Activated naive CD4-positive, alpha-beta T cell treated with anti-CD3 and anti-CD28 coated beads for 36 hours (primary cell): ENCODE results near the gene LRRC37B. TPM values are rescaled to one million over a fixed set of nuclear protein-coding genes. Genes with fewer than 3 reads are reported as not detected.
"Not testable (repeated sequence)": the region's sequence is repeated elsewhere in the genome, so short reads cannot be mapped to it uniquely, and the experiment has no call there.

ENCODE experiments used
- CTCF ChIA-PET: fragments of 350-600 bp; sonication (Branson Sonifier 250); formaldehyde crosslinking; loops from one replicate; lab custom pipeline; 2021; ENCODE audit warnings: antibody characterized with exemption; lab: Charles Lee
- DNase-seq: peaks from one replicate; pipeline ENCODE4 v3.0.0-alpha.2; 2020
- H3K27ac Mint-ChIP-seq: one replicate; pipeline ENCODE4 v1.8.0; 2021; ENCODE audit warnings: mild to moderate bottlenecking, mixed read lengths
- H3K27me3 Mint-ChIP-seq: one replicate; pipeline ENCODE4 v1.8.0; 2021; ENCODE audit warnings: low read depth, mixed read lengths
- H3K36me3 Mint-ChIP-seq: one replicate; pipeline ENCODE4 v1.8.0; 2021; ENCODE audit warnings: low read depth, mixed read lengths
- H3K4me1 Mint-ChIP-seq: one replicate; pipeline ENCODE4 v1.8.0; 2021; ENCODE audit warnings: low read depth, mixed read lengths
- H3K4me3 Mint-ChIP-seq: one replicate; pipeline ENCODE4 v1.8.0; 2021; ENCODE audit warnings: mild to moderate bottlenecking, moderate library complexity, mixed read lengths
- H3K9me3 Mint-ChIP-seq: one replicate; pipeline ENCODE4 v1.8.0; 2021; ENCODE audit warnings: mixed read lengths
- intact Hi-C: fragments of 100-400 bp; cut with micrococcal nuclease; formaldehyde crosslinking; loops from one replicate; pipeline ENCODE4 v1.15.1; 2023
- total RNA-seq, 2 experiments: library from RNA; stranded (reverse); gene quantifications; one replicate each; pipeline ENCODE4 v1.2.3, GENCODE V29; 2021

LRRC37B gene
- total RNA-seq, result 10 to 100 TPM; 14.4 to 15.0 TPM

GRCh38 chr17:32006957-32007462 is at the start of gene LRRC37B:
LRRC37B (plus strand) TSS chr17:32007383; CDS start chr17:32021393, 14,010 bp downstream.
- peak; percentile 91 for DNase-seq
- Mint-ChIP-seq H3K27ac (peak within 1 kb of the TSS; percentile 79), H3K4me1 (peaks cover 31% of the 10 kb centered on the region), H3K9me3 (no peaks in the 10 kb centered on the region), H3K27me3 (no peaks in the 10 kb centered on the region), H3K36me3 (peaks cover 4% of the 10 kb centered on the region), H3K4me3 (peak within 1 kb of the TSS; percentile 83)
- CTCF ChIA-PET, result interaction anchor here (0.5 to 5.7 kb wide), 10 partner anchors 8 to 392 kb away, joined by 3 to 71 read pairs (median 6); partner anchors contain the start of gene RHOT1
- intact Hi-C loops, result loop anchor here (1.0 to 10.0 kb wide), 3 partner anchors 72 to 348 kb away; partner anchors contain the start of genes SUZ12 and ZNF207

DNA sequence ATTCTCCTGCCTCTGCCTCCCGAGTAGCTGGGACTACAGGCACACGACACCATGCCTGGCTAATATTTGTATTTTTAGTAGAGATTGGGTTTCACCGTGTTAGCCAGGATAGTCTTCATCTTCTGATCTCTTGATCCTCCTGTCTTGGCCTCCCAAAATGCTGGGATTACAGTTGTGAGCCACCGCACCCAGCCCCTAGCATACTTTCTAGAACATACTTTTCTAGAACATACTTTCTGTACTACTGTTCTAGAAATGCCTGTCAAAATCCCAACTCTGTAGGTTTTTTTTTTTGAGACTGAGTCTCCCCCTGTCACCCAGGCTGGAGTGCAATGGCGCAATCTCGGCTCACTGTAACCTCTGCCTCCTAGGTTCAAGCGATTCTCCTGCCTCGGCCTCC is 43.1 kb upstream of the LRRC37B start:
- H3K9me3 Mint-ChIP-seq, DNase-seq, intact Hi-C loops, H3K27me3 Mint-ChIP-seq, CTCF ChIA-PET, H3K4me1 Mint-ChIP-seq, H3K27ac Mint-ChIP-seq, H3K4me3 Mint-ChIP-seq: not testable (repeated sequence)
- H3K36me3 Mint-ChIP-seq, result peaks cover 31% of the 10 kb centered on the region

DNA sequence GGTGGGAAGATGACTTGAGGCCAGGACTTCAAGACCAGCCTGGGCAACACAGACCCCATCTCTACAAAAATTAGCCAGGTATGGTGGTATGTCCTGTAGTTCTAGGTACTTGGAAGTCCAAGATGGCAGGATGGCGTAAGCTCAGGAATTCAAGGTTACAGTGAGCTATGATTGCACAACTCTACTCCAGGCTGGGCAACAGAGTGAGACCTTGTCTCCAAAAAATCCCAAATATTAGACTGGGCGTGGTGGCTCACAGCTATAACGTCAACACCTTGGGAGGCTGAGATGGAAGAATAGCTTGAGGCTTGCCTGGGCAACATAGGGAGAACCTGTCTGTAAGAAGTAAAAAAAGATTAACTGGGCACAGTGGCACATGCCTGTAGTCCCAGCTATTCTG is 39.5 kb upstream of the LRRC37B start:
- Mint-ChIP-seq H3K27me3 (no peaks in the 10 kb centered on the region), H3K4me1 (no peaks in the 10 kb centered on the region), H3K36me3 (peaks cover 15% of the 10 kb centered on the region), H3K4me3 (no peak overlapping the region), H3K9me3 (no peaks in the 10 kb centered on the region), H3K27ac (peak overlapping the region; percentile 53)
- intact Hi-C loops, result no loop called here
- DNase-seq, result no peak
- CTCF ChIA-PET, result no interaction called here

DNA sequence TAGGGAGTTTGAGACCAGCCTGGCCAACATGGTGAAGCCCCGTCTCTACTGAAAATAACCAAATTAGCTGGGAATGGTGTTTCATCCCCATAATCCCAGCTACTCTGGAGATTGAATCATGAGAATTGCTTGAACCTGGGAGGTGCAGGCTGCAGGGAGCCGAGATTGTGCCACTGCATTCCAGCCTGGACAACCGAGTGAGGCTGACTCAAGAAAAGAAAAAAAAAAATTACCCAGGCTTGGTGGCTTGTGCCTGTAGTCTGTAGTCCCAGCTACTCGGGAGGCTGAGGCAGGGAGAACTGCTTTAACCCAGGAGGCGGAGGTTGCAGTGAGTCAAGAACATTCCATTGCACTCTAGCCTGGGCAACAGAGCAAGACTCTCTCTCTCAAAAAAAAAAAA is 36.8 kb upstream of the LRRC37B start:
- H3K9me3 Mint-ChIP-seq, intact Hi-C loops, H3K4me1 Mint-ChIP-seq, CTCF ChIA-PET, H3K4me3 Mint-ChIP-seq, H3K27ac Mint-ChIP-seq, H3K27me3 Mint-ChIP-seq, DNase-seq: not testable (repeated sequence)
- H3K36me3 Mint-ChIP-seq, result peaks cover 12% of the 10 kb centered on the region

GRCh38 chr17:31974269-31975071 is 32.7 kb upstream of the LRRC37B start:
- H3K27me3 Mint-ChIP-seq, H3K4me1 Mint-ChIP-seq, H3K4me3 Mint-ChIP-seq, H3K27ac Mint-ChIP-seq, CTCF ChIA-PET, intact Hi-C loops, DNase-seq, H3K9me3 Mint-ChIP-seq: not testable (repeated sequence)
- peaks cover 19% of the 10 kb centered on the region for H3K36me3 Mint-ChIP-seq

DNA sequence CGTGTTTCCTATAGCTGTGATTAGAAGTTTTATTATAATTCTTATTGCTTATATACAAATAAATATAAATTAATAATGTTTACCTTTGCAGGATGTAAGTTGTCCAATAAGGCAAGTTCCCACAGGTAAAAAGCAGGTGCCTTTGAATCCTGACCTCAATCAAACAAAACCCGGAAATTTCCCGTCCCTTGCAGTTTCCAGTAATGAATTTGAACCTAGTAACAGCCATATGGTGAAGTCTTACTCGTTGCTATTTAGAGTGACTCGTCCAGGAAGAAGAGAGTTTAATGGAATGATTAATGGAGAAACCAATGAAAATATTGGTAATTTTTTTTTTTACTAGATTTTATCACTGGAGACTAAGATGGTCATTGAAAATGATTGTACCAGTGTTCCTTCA is 31.8 kb upstream of the LRRC37B start:
- H3K27me3 Mint-ChIP-seq, H3K9me3 Mint-ChIP-seq, DNase-seq, H3K4me3 Mint-ChIP-seq, CTCF ChIA-PET, intact Hi-C loops, H3K4me1 Mint-ChIP-seq, H3K27ac Mint-ChIP-seq: not testable (repeated sequence)
- peaks cover 22% of the 10 kb centered on the region for H3K36me3 Mint-ChIP-seq

- intact Hi-C loops, H3K27ac Mint-ChIP-seq, H3K4me1 Mint-ChIP-seq, CTCF ChIA-PET, H3K27me3 Mint-ChIP-seq, DNase-seq, H3K9me3 Mint-ChIP-seq, H3K4me3 Mint-ChIP-seq: not testable (repeated sequence)
- H3K36me3 Mint-ChIP-seq, result peaks cover 36% of the 10 kb centered on the region
Measured at GRCh38 chr17:31991821-31992220, 15.4 kb upstream of the LRRC37B start.

DNA sequence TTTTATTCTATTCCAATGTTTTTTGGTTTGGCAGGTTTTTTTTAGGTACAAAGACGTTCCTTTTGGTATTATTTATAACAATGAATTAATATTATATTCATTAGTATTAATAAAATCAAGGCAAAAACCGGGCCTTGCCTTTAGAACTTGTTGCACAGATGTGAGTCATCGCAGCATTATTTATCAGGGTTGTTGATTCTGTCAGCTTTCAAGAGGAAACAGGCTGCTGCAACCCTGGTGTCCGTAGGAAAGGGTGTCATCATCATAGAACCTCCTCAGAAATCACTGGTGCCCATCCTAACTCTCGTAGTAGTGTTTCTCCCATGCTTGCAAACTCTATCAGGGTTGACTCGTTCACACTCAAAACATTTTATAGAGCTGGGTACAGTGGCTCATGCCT is 10.2 kb upstream of the LRRC37B start:
- Mint-ChIP-seq H3K4me1 (no peaks in the 10 kb centered on the region), H3K4me3 (no peak overlapping the region), H3K9me3 (no peaks in the 10 kb centered on the region), H3K27ac (no peak overlapping the region), H3K27me3 (no peaks in the 10 kb centered on the region), H3K36me3 (peaks cover 20% of the 10 kb centered on the region)
- intact Hi-C loops, result no loop called here
- no peak for DNase-seq
- CTCF ChIA-PET, result no interaction called here

DNA sequence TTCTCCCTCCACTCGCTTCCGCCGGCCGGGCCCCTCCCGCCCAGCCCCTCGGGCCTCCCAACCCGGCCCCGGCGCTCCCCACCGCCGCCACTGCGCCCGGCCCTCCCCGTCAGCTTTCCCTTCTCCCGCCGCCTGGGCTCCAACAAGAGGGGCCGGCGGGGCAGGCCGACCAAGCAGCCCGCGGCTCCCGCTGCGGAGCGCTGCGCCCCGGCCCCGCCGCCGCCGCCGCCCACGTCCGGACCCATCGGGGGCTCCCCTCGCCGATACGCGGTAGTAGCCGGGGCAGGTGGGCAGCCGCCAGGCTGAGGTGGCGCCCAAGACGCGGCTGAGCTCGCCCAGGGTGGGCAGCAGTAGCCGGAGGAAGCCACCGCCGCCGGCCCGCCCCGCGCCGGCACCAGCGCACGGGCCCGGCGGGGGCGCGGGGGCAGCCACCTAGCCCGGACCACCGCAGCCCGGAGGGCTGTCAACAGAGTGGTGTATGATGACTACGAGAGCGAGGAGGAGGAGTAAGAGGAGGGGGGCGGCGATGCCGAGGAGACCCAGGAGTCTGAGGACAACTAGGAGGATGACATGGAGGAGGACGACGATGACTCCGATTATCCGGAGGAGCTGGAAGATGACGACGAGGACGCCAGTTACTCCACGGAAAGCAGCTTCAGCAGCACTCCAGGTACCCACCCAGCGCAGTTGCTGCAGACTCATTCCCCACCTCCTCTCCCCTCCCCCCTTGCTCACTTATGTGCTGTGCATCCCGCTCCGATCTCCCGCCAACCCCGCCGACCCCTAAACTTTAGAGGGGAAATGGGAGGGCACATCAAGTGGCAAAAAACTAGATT is 498 bp downstream of the LRRC37B start:
- CTCF ChIA-PET, result interaction anchor here (0.5 to 5.7 kb wide), 8 partner anchors 9 to 392 kb away, joined by 3 to 71 read pairs (median 6); partner anchors contain the start of gene RHOT1

DNA sequence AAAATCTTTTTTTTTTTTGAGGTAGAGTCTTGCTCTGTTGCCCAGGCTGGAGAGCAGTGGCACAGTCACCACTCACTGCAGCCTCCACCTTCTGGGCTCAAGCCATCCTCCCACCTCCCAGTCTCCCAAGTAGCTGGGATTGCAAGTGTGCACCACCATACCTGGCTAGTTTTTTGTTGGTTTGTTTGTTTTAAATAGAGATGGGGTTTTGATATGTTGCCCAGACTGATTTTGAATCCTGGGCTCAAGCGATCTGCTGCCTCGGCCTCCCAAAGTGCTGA is 2.0 kb downstream of the LRRC37B start:
- CTCF ChIA-PET, result interaction anchor here (0.6 to 5.7 kb wide), 3 partner anchors 129 to 458 kb away, joined by 3 to 71 read pairs (median 6); partner anchors contain the start of gene RHOT1
- DNase-seq, result no peak
- Mint-ChIP-seq H3K36me3 (peaks cover 4% of the 10 kb centered on the region), H3K27me3 (no peaks in the 10 kb centered on the region), H3K9me3 (no peaks in the 10 kb centered on the region), H3K4me1 (peaks cover 37% of the 10 kb centered on the region), H3K4me3 (peak overlapping the region; percentile 83), H3K27ac (no peak overlapping the region)
- intact Hi-C loops, result loop anchor here (10.0 kb wide), 2 partner anchors 74 to 346 kb away; partner anchors contain the start of genes SUZ12 and ZNF207

More for the DNA sequence above, 498 bp downstream of the LRRC37B start:
- Mint-ChIP-seq H3K9me3 (no peaks in the 10 kb centered on the region), H3K4me1 (peaks cover 36% of the 10 kb centered on the region), H3K27me3 (no peaks in the 10 kb centered on the region), H3K36me3 (peaks cover 4% of the 10 kb centered on the region), H3K27ac (peak overlapping the region; percentile 79), H3K4me3 (peak overlapping the region; percentile 83)
- DNase-seq, result peak; percentile 66
- intact Hi-C loops, result loop anchor here (1.0 to 10.0 kb wide), 4 partner anchors 73 to 347 kb away; partner anchors contain the start of genes SUZ12 and ZNF207

- no peaks in the 10 kb centered on the region for H3K27me3 Mint-ChIP-seq
- H3K4me1 Mint-ChIP-seq, result peaks cover 37% of the 10 kb centered on the region
- no peak for DNase-seq
- intact Hi-C loops, result no loop called here
- H3K27ac Mint-ChIP-seq, result no peak overlapping the region
- CTCF ChIA-PET, result interaction anchor here (1.0 to 5.7 kb wide), 2 partner anchors 9 to 129 kb away, joined by 3 to 71 read pairs; partner anchors contain the start of gene RHOT1
- H3K9me3 Mint-ChIP-seq, result no peaks in the 10 kb centered on the region
- peaks cover 4% of the 10 kb centered on the region for H3K36me3 Mint-ChIP-seq
- no peak overlapping the region for H3K4me3 Mint-ChIP-seq
Measured at GRCh38 chr17:32010114-32010513, 2.9 kb downstream of the LRRC37B start.
